Spleen (tissue), 11 donors: ENCODE measurements around the gene INTS3. TPM values are rescaled to one million over a fixed set of nuclear protein-coding genes. Genes with fewer than 3 reads are reported as not detected.
A peak's percentile ranks its signal among the peaks of the same experiment; 100 is the strongest.

ENCODE experiments used
- DNase-seq: peaks from one replicate; pipeline ENCODE4 v3.0.0-alpha.2; 2020
- H3K27ac ChIP-seq, 8 donors: fragments of 200-600 bp; sonication (generic) in 7 of 8; 1 replicate in 4 of 8; 2 replicates in 4 of 8; pipeline versions ENCODE4 v1.5.0 to v1.8.0; 2016 to 2021; ENCODE audit warnings: inconsistent platforms in 4 of 8, mild to moderate bottlenecking in 4 of 8, moderate library complexity in 1 of 8
- H3K27me3 ChIP-seq, 7 donors: fragments of 200-600 bp; sonication (generic) in 6 of 7; replicated peaks in 1 of 7; 1 replicate in 4 of 7; 2 replicates in 3 of 7; pipeline versions ENCODE4 v1.5.0 to v1.8.0; 2016 to 2021; ENCODE audit warnings: inconsistent platforms in 3 of 7, mild to moderate bottlenecking in 1 of 7
- H3K36me3 ChIP-seq, 6 donors: fragments of 200-600 bp; sonication (generic) in 5 of 6; 1 replicate in 4 of 6; 2 replicates in 2 of 6; pipeline versions ENCODE4 v1.5.0 to v1.8.0; 2016 to 2021; ENCODE audit warnings: inconsistent platforms in 2 of 6
- H3K4me1 ChIP-seq, 6 donors: fragments of 200-600 bp; sonication (generic) in 5 of 6; 1 replicate in 3 of 6; 2 replicates in 3 of 6; pipeline versions ENCODE4 v1.5.0 to v1.8.0; 2016 to 2021; ENCODE audit warnings: inconsistent platforms in 3 of 6
- H3K4me3 ChIP-seq, 8 donors: fragments of 200-600 bp; sonication (generic) in 7 of 8; 1 replicate in 4 of 8; 2 replicates in 4 of 8; pipeline versions ENCODE4 v1.5.0 to v1.8.0; 2016 to 2021; ENCODE audit warnings: inconsistent platforms in 4 of 8, mild to moderate bottlenecking in 4 of 8, moderate library complexity in 2 of 8
- H3K9me3 ChIP-seq, 8 donors: fragments of 200-600 bp; sonication (generic) in 7 of 8; 1 replicate in 4 of 8; 2 replicates in 4 of 8; pipeline versions ENCODE4 v1.5.0 to v1.8.0; 2016 to 2021; ENCODE audit warnings: inconsistent platforms in 4 of 8
- POLR2A ChIP-seq, 3 donors: fragments of 450-650 bp; IDR thresholded peaks; one replicate each; pipeline ENCODE4 v1.5.1; 2017; ENCODE audit warnings: antibody characterized with exemption in 3 of 3, mild to moderate bottlenecking in 1 of 3
- POLR2AphosphoS5 ChIP-seq, 3 donors: sonication (generic); formaldehyde crosslinking; IDR thresholded peaks; one replicate each; pipeline ENCODE4 v1.5.1; 2017; ENCODE audit warnings: antibody characterized with exemption in 3 of 3
- WGBS, 5 donors: extraction: QIAGEN DNeasy Blood & Tissue Kit in 3 of 5; methylation state at CpG; one replicate each; pipeline versions ENCODE4 v1.1.5 to v1.1.7; 2013 to 2018; 5-methylcytosine and 5-hydroxymethylcytosine counted together
- intact Hi-C: fragments of 100-400 bp; cut with DNase I; formaldehyde crosslinking; loops from one replicate; pipeline ENCODE4 v1.15.0; 2023; ENCODE audit warnings: low total_unique reads
- polyA plus RNA-seq, 3 donors: library from polyadenylated mRNA; stranded (reverse); fragments of 200-250 nt; gene quantifications; one replicate each; pipeline ENCODE4 v1.2.1, GENCODE V29; 2013
- total RNA-seq, 7 donors: library from RNA; depleted of rRNA in 3 of 7; stranded (reverse); fragments of >200 nt in 3 of 7; fragmentation: NEBNext Ultra II Directional in 4 of 7; extraction: Animal tissue kit (Norgen Biotek cat#: 25700) in 4 of 7; gene quantifications; one replicate each; pipeline versions ENCODE4 v1.1.0 to v1.2.1, GENCODE V29; 2016 to 2021
- TF ChIP-seq, protein P1 (sequence below), 11 experiments: fragments of 200-600 bp in 7 of 11; fragments of 450-650 bp in 4 of 11; sonication (generic) in 4 of 11; IDR thresholded peaks in 8 of 11; conservative IDR thresholded peaks in 3 of 11; 1 replicate in 7 of 11; 2 replicates in 4 of 11; pipeline versions ENCODE4 v1.4.0 to v1.8.0; 2016 to 2021; ENCODE audit warnings: antibody characterized with exemption in 11 of 11, inconsistent platforms in 4 of 11, mild to moderate bottlenecking in 1 of 11
- donor health status: healthy with polysubstance abuse.
- donor health status: DM: no; HTN: no; CAD: no; lungs with moderate emphysema.
- donor health status: DM: no; HTN: no; CAD: no.
- donor health status: Bipolar disorder and iron deficiency.
- donor health status: healthy.
- donor health status: DM: no; HTN: no; CAD: no.
- donor health status: DM: yes; HTN: yes; CAD: no.

The INTS3 gene
- total and polyA plus RNA-seq, 10 donors = 24.7 to 66.2 (median 47.9) TPM

DNA sequence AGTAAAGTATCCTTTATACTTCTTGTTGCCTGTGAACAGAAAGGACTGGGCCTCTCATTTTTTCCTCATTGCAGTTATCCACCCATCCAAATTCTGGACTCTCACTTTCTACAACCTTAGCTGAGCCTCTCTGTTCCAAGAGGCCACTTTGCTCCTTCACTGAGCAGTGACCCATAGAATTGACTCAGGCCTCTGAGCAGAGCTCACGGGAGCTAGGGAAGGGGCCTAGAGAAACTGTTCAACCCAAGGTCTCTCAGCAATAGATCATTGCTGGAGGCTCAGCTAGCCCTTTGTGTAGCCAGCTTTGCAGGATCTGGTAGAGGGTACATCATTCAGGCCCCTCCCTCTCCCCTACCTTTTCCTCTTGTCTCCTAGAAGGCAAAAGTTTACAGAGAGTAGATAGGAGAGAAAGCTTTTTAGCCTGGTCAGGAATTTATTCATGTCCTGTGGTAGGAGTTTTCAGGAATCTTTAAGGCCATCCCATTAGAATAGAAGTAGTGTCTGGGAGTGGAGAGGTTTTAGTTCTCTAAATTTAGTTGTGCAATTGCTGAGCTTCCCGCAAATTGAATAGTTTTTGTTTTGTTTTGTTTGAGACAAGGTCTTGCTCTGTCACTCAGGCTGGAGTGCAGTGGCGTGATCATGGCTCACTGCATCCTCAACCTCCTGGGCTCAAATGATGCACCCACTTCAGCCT is 6.7 kb downstream of the INTS3 start:
- H3K27ac ChIP-seq = peak overlapping the region in 7 of 8 donors; percentile 23 to 86 (median 70)
- WGBS, 5 donors = 46 to 74% (median 51%) methylated on average over 3 of the region's 3 CpGs

DNA sequence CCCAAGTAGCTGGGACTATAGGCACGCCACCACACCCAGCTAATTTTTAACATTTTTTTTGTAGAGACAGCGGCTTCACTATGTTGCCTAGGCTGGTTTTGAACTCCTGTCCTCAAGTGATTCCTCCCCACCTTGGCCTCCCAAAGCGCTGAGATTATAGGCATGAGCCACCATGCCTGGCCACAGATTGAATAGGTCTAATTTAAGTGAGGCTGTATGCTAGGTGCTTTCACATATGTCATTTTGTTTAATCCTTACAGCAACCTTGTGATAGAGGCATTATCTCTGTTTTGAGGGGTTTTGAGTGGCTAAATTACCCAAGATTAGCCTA is 7.2 kb downstream of the INTS3 start:
- Histone ChIP-seq H3K4me1 (peaks cover 3 to 50% (median 21%) of the 10 kb centered on the region in 6 donors), H3K27ac (peak overlapping the region in 7 of 8 donors; percentile 23 to 86 (median 70)), H3K4me3 (peak overlapping the region in 1 of 8 donors; percentile 34), H3K9me3 (no peaks in the 10 kb centered on the region), H3K36me3 (peaks cover 0 to 37% (median 10%) of the 10 kb centered on the region in 6 donors), H3K27me3 (no peaks in the 10 kb centered on the region)
- no peak for TF ChIP-seq POLR2AphosphoS5 (IDR thresholded peaks at IDR 0.05)
- TF ChIP-seq, protein P1, sequence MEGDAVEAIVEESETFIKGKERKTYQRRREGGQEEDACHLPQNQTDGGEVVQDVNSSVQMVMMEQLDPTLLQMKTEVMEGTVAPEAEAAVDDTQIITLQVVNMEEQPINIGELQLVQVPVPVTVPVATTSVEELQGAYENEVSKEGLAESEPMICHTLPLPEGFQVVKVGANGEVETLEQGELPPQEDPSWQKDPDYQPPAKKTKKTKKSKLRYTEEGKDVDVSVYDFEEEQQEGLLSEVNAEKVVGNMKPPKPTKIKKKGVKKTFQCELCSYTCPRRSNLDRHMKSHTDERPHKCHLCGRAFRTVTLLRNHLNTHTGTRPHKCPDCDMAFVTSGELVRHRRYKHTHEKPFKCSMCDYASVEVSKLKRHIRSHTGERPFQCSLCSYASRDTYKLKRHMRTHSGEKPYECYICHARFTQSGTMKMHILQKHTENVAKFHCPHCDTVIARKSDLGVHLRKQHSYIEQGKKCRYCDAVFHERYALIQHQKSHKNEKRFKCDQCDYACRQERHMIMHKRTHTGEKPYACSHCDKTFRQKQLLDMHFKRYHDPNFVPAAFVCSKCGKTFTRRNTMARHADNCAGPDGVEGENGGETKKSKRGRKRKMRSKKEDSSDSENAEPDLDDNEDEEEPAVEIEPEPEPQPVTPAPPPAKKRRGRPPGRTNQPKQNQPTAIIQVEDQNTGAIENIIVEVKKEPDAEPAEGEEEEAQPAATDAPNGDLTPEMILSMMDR (IDR thresholded peaks at IDR 0.05 in 8 of 11, conservative IDR thresholded peaks at IDR 0.05 in 3 of 11) = no peak
- TF ChIP-seq POLR2A (IDR thresholded peaks at IDR 0.05) = no peak
- intact Hi-C loops = no loop called here
- no peak for DNase-seq
- 88 to 97% (median 93%) methylated on average over 3 of the region's 3 CpGs for WGBS, 5 donors

More for the DNA sequence above, 6.7 kb downstream of the INTS3 start:
- Histone ChIP-seq H3K9me3 (no peaks in the 10 kb centered on the region), H3K4me3 (peak overlapping the region in 1 of 8 donors; percentile 34), H3K4me1 (peaks cover 5 to 56% (median 26%) of the 10 kb centered on the region in 6 donors), H3K36me3 (peaks cover 0 to 32% (median 7%) of the 10 kb centered on the region in 6 donors), H3K27me3 (no peaks in the 10 kb centered on the region)
- no peak for DNase-seq
- intact Hi-C loops = no loop called here
- no peak for TF ChIP-seq POLR2AphosphoS5 (IDR thresholded peaks at IDR 0.05)
- no peak for TF ChIP-seq POLR2A (IDR thresholded peaks at IDR 0.05)
- TF ChIP-seq, protein P1 (IDR thresholded peaks at IDR 0.05 in 8 of 11, conservative IDR thresholded peaks at IDR 0.05 in 3 of 11) = no peak

GRCh38 chr1:153741986-153742385 is 14.1 kb downstream of the INTS3 start:
- Histone ChIP-seq H3K27ac (no peak overlapping the region), H3K9me3 (no peaks in the 10 kb centered on the region), H3K4me3 (no peak overlapping the region), H3K27me3 (no peaks in the 10 kb centered on the region), H3K36me3 (peaks cover 0 to 90% (median 57%) of the 10 kb centered on the region in 6 donors), H3K4me1 (peaks cover 2 to 27% (median 12%) of the 10 kb centered on the region in 6 donors)
- 66 to 89% (median 83%) methylated on average over 2 of the region's 2 CpGs for WGBS, 5 donors
- intact Hi-C loops = no loop called here
- DNase-seq = no peak
- no peak for TF ChIP-seq POLR2AphosphoS5 (IDR thresholded peaks at IDR 0.05)

GRCh38 chr1:153742411-153743142 is 14.7 kb downstream of the INTS3 start:
- intact Hi-C loops = no loop called here
- Histone ChIP-seq H3K36me3 (peaks cover 0 to 91% (median 62%) of the 10 kb centered on the region in 6 donors), H3K4me3 (no peak overlapping the region), H3K9me3 (no peaks in the 10 kb centered on the region), H3K27ac (peak overlapping the region in 1 of 8 donors; percentile 33), H3K27me3 (no peaks in the 10 kb centered on the region), H3K4me1 (peaks cover 2 to 27% (median 12%) of the 10 kb centered on the region in 6 donors)
- TF ChIP-seq, protein P1 (IDR thresholded peaks at IDR 0.05 in 8 of 11, conservative IDR thresholded peaks at IDR 0.05 in 3 of 11) = no peak
- peak; percentile 64 for DNase-seq
- WGBS, 5 donors = 43 to 60% (median 50%) methylated on average over 5 of the region's 5 CpGs
